ENCODE data around the gene OLFML2A. TPM values are rescaled to one million over a fixed set of nuclear protein-coding genes. Genes with fewer than 3 reads are reported as not detected.

Gene OLFML2A
- total and polyA plus RNA-seq, 2 of the 13 experiments (the other 11 are each of a cell fraction or from before 2014, with no cell fraction given): 0.01 to 0.02 TPM

GRCh38 chr9:124861342-124862229 is 84.7 kb downstream of the OLFML2A start, which contains the start of the genes ARPC5L and RPL35 (continued):
- peak; percentile 65; the same call in 1 of the 2 replicates for TF ChIP-seq KDM5A (IDR thresholded peaks at IDR 0.05; ENCODE audit: borderline replicate concordance, low read length)
- peak; percentile 80; the same call in 1 of the 2 replicates for TF ChIP-seq ZFAT (CRISPR knock-in tag; conservative IDR thresholded peaks at IDR 0.05)
- peak; percentile 80; the same call in 1 of the 2 replicates for TF ChIP-seq ZNF138 (CRISPR knock-in tag; IDR thresholded peaks at IDR 0.05; ENCODE audit: low read depth)
- peak; percentile 26; the same call in 1 of the 2 replicates for TF ChIP-seq ZFP36L1 (CRISPR knock-in tag; IDR thresholded peaks at IDR 0.05)
- 0 out of 2 replicates have a peak, but pooled peaks have one; percentile 54 for TF ChIP-seq DNMT3B (CRISPR knock-in tag; conservative IDR thresholded peaks at IDR 0.05)
- no peak for TF ChIP-seq HOXA7 (CRISPR knock-in tag; IDR thresholded peaks at IDR 0.05)
- peak; percentile 72; the same call in 1 of the 3 replicates for TF ChIP-seq MXI1 (IDR thresholded peaks at IDR 0.05; ENCODE audit: borderline replicate concordance, low read depth, low read length)
- TF ChIP-seq IRF2 (CRISPR knock-in tag; IDR thresholded peaks at IDR 0.05): 0 out of 2 replicates have a peak, but pooled peaks have one; percentile 59
- TF ChIP-seq CTCF (CRISPR knock-in tag; IDR thresholded peaks at IDR 0.05): peak; percentile 40
- TF ChIP-seq HMG20A (CRISPR knock-in tag; IDR thresholded peaks at IDR 0.05; ENCODE audit: borderline replicate concordance): no peak
- TF ChIP-seq TGIF2 (CRISPR knock-in tag; IDR thresholded peaks at IDR 0.05): no peak
- peak; percentile 92 for TF ChIP-seq DMAP1 (CRISPR knock-in tag; IDR thresholded peaks at IDR 0.05)
- TF ChIP-seq FOSL2 (CRISPR knock-in tag; IDR thresholded peaks at IDR 0.05): no peak
- TF ChIP-seq ZNF142 (CRISPR knock-in tag; IDR thresholded peaks at IDR 0.05): 0 out of 2 replicates have a peak, but pooled peaks have one; percentile 36
- TF ChIP-seq POGZ (CRISPR knock-in tag; IDR thresholded peaks at IDR 0.05): 0 out of 2 replicates have a peak, but pooled peaks have one; percentile 35
- no peak for TF ChIP-seq ZNF30 (CRISPR knock-in tag; IDR thresholded peaks at IDR 0.05)
- TF ChIP-seq ZNF543 (CRISPR knock-in tag; IDR thresholded peaks at IDR 0.05): peak; percentile 68; the same call in 1 of the 2 replicates
- TF ChIP-seq MEF2D (CRISPR knock-in tag; IDR thresholded peaks at IDR 0.05): no peak; the same call in 1 of the 2 replicates
- peak; percentile 70 for TF ChIP-seq ZNF350 (CRISPR knock-in tag; IDR thresholded peaks at IDR 0.05; ENCODE audit: borderline replicate concordance, low read depth)
- TF ChIP-seq ZBTB21 (CRISPR knock-in tag; IDR thresholded peaks at IDR 0.05): peak; percentile 38; the same call in 1 of the 2 replicates
- 0 out of 2 replicates have a peak, but pooled peaks have one; percentile 23 for TF ChIP-seq ZNF616 (CRISPR knock-in tag; IDR thresholded peaks at IDR 0.05; ENCODE audit: low read depth)
- no peak for TF ChIP-seq HMG20B (CRISPR knock-in tag; conservative IDR thresholded peaks at IDR 0.05)
- TF ChIP-seq ZNF558 (CRISPR knock-in tag; IDR thresholded peaks at IDR 0.05; ENCODE audit: borderline replicate concordance): peak; percentile 98; the same call in 1 of the 2 replicates
- no peak for TF ChIP-seq NCOA5 (CRISPR knock-in tag; IDR thresholded peaks at IDR 0.05)

All from HepG2 (cell line).